Prostate gland (tissue), 2 donors: ENCODE data around the gene ANGPT4. TPM values are rescaled to one million over a fixed set of nuclear protein-coding genes. Genes with fewer than 3 reads are reported as not detected.

Source experiments
- DNase-seq: peaks from one replicate; pipeline ENCODE4 v3.0.0-alpha.2; 2019; ENCODE audit warnings: low spot score
- H3K27ac ChIP-seq, 2 donors: fragments of 200-600 bp; sonication (generic); 2 replicates each; pipeline ENCODE4 v1.5.1; 2017 to 2019
- H3K27me3 ChIP-seq: fragments of 200-600 bp; sonication (generic); replicated peaks from 2 replicates; pipeline ENCODE4 v1.5.1; 2019; ENCODE audit not compliant: insufficient read depth
- H3K36me3 ChIP-seq, 2 donors: fragments of 200-600 bp; sonication (generic); 1 replicate in 1 of 2; 2 replicates in 1 of 2; pipeline versions ENCODE4 v1.5.1 to v1.8.1; 2017 to 2019
- H3K4me1 ChIP-seq: fragments of 200-600 bp; sonication (generic); replicated peaks from 2 replicates; pipeline ENCODE4 v1.5.1; 2019
- H3K4me3 ChIP-seq, 2 donors: fragments of 200-600 bp; sonication (generic); 2 replicates each; pipeline ENCODE4 v1.5.1; 2017 to 2019
- H3K9me3 ChIP-seq: fragments of 200-600 bp; sonication (generic); 2 replicates; pipeline ENCODE4 v1.5.1; 2017
- CTCF ChIP-seq, 4 experiments: fragments of 200-600 bp in 2 of 4; fragments of 450-650 bp in 2 of 4; sonication (generic) in 2 of 4; IDR thresholded peaks; 1 replicate in 3 of 4; 2 replicates in 1 of 4; pipeline ENCODE4 v1.5.1; 2016 to 2019; ENCODE audit warnings: antibody characterized with exemption in 4 of 4, mild to moderate bottlenecking in 2 of 4, moderate library complexity in 2 of 4
- POLR2A ChIP-seq: fragments of 450-650 bp; IDR thresholded peaks from one replicate; pipeline ENCODE4 v1.6.1; 2016; ENCODE audit warnings: antibody characterized with exemption, mild to moderate bottlenecking
- POLR2AphosphoS5 ChIP-seq: sonication (generic); formaldehyde crosslinking; IDR thresholded peaks from one replicate; pipeline ENCODE4 v1.6.1; 2017; ENCODE audit warnings: antibody characterized with exemption
- WGBS: methylation state at CpG from one replicate; pipeline ENCODE4 v1.1.5; 2018; 5-methylcytosine and 5-hydroxymethylcytosine counted together
- intact Hi-C: fragments of 100-400 bp; cut with DNase I; formaldehyde crosslinking; loops from one replicate; pipeline ENCODE4 v1.14.2; 2022
- total RNA-seq, 2 donors: library from RNA; depleted of rRNA; stranded (reverse); fragments of >200 nt; gene quantifications; one replicate each; pipeline ENCODE4 v1.1.0, GENCODE V29; 2016

ANGPT4 gene
- total RNA-seq, 2 donors from 2014 or later, result 0.27 to 1.2 TPM

DNA sequence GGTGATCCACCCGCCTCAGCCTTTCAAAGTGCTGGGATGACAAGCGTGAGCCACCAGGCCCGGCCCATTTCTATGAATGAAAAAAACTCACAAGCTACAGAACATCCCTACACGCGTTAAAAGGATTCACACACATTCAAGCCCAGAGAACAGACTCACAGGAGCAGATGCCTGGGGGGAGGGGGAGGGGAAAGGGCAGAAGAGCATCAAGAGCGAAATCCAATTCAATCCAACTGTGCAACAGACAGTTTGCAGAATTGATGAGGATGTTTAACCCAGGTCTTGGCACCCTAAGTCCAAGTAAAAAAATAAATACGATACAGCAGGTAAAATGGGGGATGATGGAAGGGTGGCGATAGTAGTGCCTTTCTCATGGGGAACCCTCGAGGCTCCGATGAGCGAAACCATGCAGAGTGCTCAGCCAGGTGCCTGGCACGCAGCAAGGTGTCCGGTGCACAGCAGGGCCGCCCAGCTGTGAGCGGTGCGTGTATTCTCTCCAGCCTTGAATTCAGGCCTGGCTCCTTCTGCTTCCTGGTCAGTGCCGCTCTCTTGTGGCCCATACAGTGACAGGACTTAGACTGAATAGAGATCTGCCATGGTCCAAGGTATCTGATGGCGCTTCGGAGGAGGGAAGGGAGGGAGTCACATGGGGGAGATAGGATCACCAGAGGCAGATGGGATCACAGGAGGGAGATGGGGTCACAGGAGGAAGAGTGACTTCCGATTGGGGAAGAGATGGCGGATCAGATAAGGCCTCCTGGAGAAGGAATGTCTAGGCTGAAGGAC lies 35.4 kb upstream of the ANGPT4 start:
- intact Hi-C loops, result no loop called here
- no peaks in the 10 kb centered on the region for H3K27me3 ChIP-seq
- H3K9me3 ChIP-seq, result no peaks in the 10 kb centered on the region
- WGBS, result 83% methylated on average over 21 of the region's 21 CpGs
- H3K4me3 ChIP-seq, result no peak overlapping the region
- DNase-seq, result no peak
- H3K36me3 ChIP-seq, result no peaks in the 10 kb centered on the region
- no peaks in the 10 kb centered on the region for H3K4me1 ChIP-seq
- H3K27ac ChIP-seq, result no peak overlapping the region
- no peak for TF ChIP-seq POLR2A
- no peak for TF ChIP-seq CTCF (IDR thresholded peaks at IDR 0.05)
- TF ChIP-seq POLR2AphosphoS5, result no peak

GRCh38 chr20:949717-950116 lies 33.6 kb upstream of the ANGPT4 start:
- H3K27ac ChIP-seq, result no peak overlapping the region
- H3K4me1 ChIP-seq, result no peaks in the 10 kb centered on the region
- no peaks in the 10 kb centered on the region for H3K36me3 ChIP-seq
- no peaks in the 10 kb centered on the region for H3K27me3 ChIP-seq
- DNase-seq, result no peak
- no peak for TF ChIP-seq POLR2A
- no peak for TF ChIP-seq CTCF (IDR thresholded peaks at IDR 0.05)
- no peak for TF ChIP-seq POLR2AphosphoS5
- H3K4me3 ChIP-seq, result no peak overlapping the region
- no peaks in the 10 kb centered on the region for H3K9me3 ChIP-seq
- 91% methylated on average over 7 of the region's 7 CpGs for WGBS
- intact Hi-C loops, result no loop called here

DNA sequence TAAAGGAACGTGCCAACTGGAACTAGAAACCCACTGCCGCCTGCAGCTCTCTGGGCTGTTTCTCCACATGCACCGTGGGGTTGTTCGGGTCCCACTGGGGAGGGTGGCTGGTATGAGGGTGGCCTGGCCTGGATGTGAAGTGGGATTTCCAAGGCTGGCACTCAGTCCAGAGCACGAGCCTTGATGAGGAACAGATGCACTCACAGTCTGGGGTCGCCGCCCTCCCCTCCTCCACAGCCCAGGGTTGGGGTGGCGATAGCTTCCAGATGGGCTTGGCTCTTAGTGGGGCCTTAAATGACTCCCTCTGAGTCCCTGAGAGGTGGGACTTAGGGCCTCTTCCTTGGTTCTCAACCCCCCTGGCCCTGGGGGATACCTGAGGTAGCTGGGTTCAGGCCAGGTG lies 30.7 kb upstream of the ANGPT4 start:
- TF ChIP-seq POLR2AphosphoS5 (no peak), CTCF (IDR thresholded peaks at IDR 0.05) (no peak), POLR2A (no peak)
- Histone ChIP-seq H3K4me1 (no peaks in the 10 kb centered on the region), H3K27me3 (no peaks in the 10 kb centered on the region)

DNA sequence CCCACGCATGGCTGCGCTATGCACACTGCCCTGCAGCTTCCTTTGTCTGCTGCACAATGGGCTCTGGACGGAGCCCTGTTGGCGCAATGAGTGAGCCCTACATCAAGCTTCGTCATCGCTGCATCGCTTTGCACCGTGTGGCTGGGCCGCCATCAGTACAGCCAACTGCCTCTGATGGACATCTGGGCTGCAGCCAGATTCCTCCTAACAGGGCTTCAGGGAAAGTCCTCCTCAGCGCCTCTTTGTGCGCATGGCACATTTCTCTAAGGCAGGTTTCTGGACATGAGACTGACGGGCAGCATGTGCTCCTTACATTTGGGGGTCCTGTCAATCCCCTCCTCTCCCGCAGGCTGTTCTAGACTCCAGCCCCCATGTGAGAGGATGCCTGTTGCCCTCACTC lies 29.7 kb upstream of the ANGPT4 start:
- intact Hi-C loops, result no loop called here
- Histone ChIP-seq H3K36me3 (no peaks in the 10 kb centered on the region), H3K27ac (no peak overlapping the region), H3K4me3 (no peak overlapping the region), H3K4me1 (no peaks in the 10 kb centered on the region), H3K9me3 (no peaks in the 10 kb centered on the region), H3K27me3 (no peaks in the 10 kb centered on the region)
- TF ChIP-seq POLR2A (no peak), POLR2AphosphoS5 (no peak), CTCF (IDR thresholded peaks at IDR 0.05) (no peak)
- no peak for DNase-seq
- whole genome bisulfite sequencing, result 82% methylated on average over 13 of the region's 13 CpGs

More for the DNA sequence above, 30.7 kb upstream of the ANGPT4 start:
- Histone ChIP-seq H3K4me3 (no peak overlapping the region), H3K36me3 (no peaks in the 10 kb centered on the region), H3K9me3 (no peaks in the 10 kb centered on the region), H3K27ac (no peak overlapping the region)
- intact Hi-C loops, result no loop called here
- WGBS, result 79% methylated on average over 5 of the region's 8 CpGs
- DNase-seq, result no peak

- Histone ChIP-seq H3K4me3 (no peak overlapping the region), H3K27ac (no peak overlapping the region), H3K9me3 (no peaks in the 10 kb centered on the region), H3K4me1 (no peaks in the 10 kb centered on the region), H3K36me3 (no peaks in the 10 kb centered on the region), H3K27me3 (no peaks in the 10 kb centered on the region)
- intact Hi-C loops, result no loop called here
- no peak for TF ChIP-seq POLR2AphosphoS5
- no peak for TF ChIP-seq CTCF (IDR thresholded peaks at IDR 0.05)
- no peak for TF ChIP-seq POLR2A
- no peak for DNase-seq
- WGBS, result 65% methylated on average over 13 of the region's 13 CpGs
Observed at GRCh38 chr20:944774-945410, 28.8 kb upstream of the ANGPT4 start.
